Measurements from ENCODE around the gene RANBP17.

Gene RANBP17

GRCh38 chr5:171149772-171150171 lies 288.0 kb downstream of the RANBP17 start:
- H3F3A ChIP-seq (ENCODE audit: insufficient read depth, low read length) = peaks cover 8% of the 10 kb centered on the region; the same call in 1 of the 2 replicates
- peak overlapping the region; percentile 75 for H3K4me2 ChIP-seq (ENCODE audit: low read depth, low read length)
- TF ChIP-seq EZH2 (optimal IDR thresholded peaks at IDR 0.05; ENCODE audit: low read depth, low read length) (no peak), EZH2phosphoT487 (IDR thresholded peaks at IDR 0.05; ENCODE audit: low read length) (no peak), CTCF (IDR thresholded peaks at IDR 0.05; ENCODE audit: low read length) (no peak)
- H3K9ac ChIP-seq (ENCODE audit: low read length) = peak overlapping the region; percentile 36
- H3K27me3 ChIP-seq (replicated peaks; ENCODE audit: insufficient read depth, low read length) = no peaks in the 10 kb centered on the region
- peak; percentile 60 for DNase-seq
- H3K79me2 ChIP-seq (ENCODE audit: low read length) = no peaks in the 10 kb centered on the region
- no peaks in the 10 kb centered on the region for H4K20me1 ChIP-seq (ENCODE audit: insufficient read depth, low read length)
- peak overlapping the region; percentile 61; the same call in 1 of the 2 replicates for H3K27ac ChIP-seq (ENCODE audit: low read length)
- no peaks in the 10 kb centered on the region for H3K9me2 ChIP-seq (replicated peaks; ENCODE audit: insufficient read depth, low read length)
- H3K36me3 ChIP-seq (replicated peaks; ENCODE audit: insufficient read depth, low read length) = no peaks in the 10 kb centered on the region
- H3K9me3 ChIP-seq (replicated peaks; ENCODE audit: insufficient read depth, low read length) = no peaks in the 10 kb centered on the region
- H3K4me3 ChIP-seq (ENCODE audit: low read length) = peak overlapping the region; percentile 54
- peak overlapping the region; percentile 71 for H2AFZ ChIP-seq (ENCODE audit: low read length)
- H3K4me1 ChIP-seq (ENCODE audit: low read length) = no peaks in the 10 kb centered on the region; the same call in 1 of the 2 replicates

GRCh38 chr5:171152382-171152781 lies 290.6 kb downstream of the RANBP17 start:
- Histone ChIP-seq H3K4me3 (ENCODE audit: low read length) (no peak overlapping the region), H3K27me3 (replicated peaks; ENCODE audit: insufficient read depth, low read length) (no peaks in the 10 kb centered on the region), H3K9me2 (replicated peaks; ENCODE audit: insufficient read depth, low read length) (no peaks in the 10 kb centered on the region), H2AFZ (ENCODE audit: low read length) (no peak overlapping the region), H3K9ac (ENCODE audit: low read length) (no peak overlapping the region), H3K27ac (ENCODE audit: low read length) (no peak overlapping the region), H3K4me1 (ENCODE audit: low read length) (no peaks in the 10 kb centered on the region; the same call in 1 of the 2 replicates), H4K20me1 (ENCODE audit: insufficient read depth, low read length) (no peaks in the 10 kb centered on the region), H3K9me3 (replicated peaks; ENCODE audit: insufficient read depth, low read length) (no peaks in the 10 kb centered on the region), H3K36me3 (replicated peaks; ENCODE audit: insufficient read depth, low read length) (no peaks in the 10 kb centered on the region), H3F3A (ENCODE audit: insufficient read depth, low read length) (peaks cover 8% of the 10 kb centered on the region; the same call in 1 of the 2 replicates), H3K79me2 (ENCODE audit: low read length) (no peaks in the 10 kb centered on the region), H3K4me2 (ENCODE audit: low read depth, low read length) (no peak overlapping the region)
- TF ChIP-seq CTCF (IDR thresholded peaks at IDR 0.05; ENCODE audit: low read length) (peak; percentile 4; the same call in 1 of the 2 replicates), EZH2 (optimal IDR thresholded peaks at IDR 0.05; ENCODE audit: low read depth, low read length) (no peak), EZH2phosphoT487 (IDR thresholded peaks at IDR 0.05; ENCODE audit: low read length) (no peak)
- DNase-seq = no peak

GRCh38 chr5:171155621-171156020 lies 293.8 kb downstream of the RANBP17 start:
- Histone ChIP-seq H3K4me2 (ENCODE audit: low read depth, low read length) (no peak overlapping the region), H3K4me1 (ENCODE audit: low read length) (no peaks in the 10 kb centered on the region; the same call in 1 of the 2 replicates), H4K20me1 (ENCODE audit: insufficient read depth, low read length) (no peaks in the 10 kb centered on the region), H3F3A (ENCODE audit: insufficient read depth, low read length) (no peaks in the 10 kb centered on the region), H3K9ac (ENCODE audit: low read length) (no peak overlapping the region), H2AFZ (ENCODE audit: low read length) (no peak overlapping the region), H3K79me2 (ENCODE audit: low read length) (no peaks in the 10 kb centered on the region), H3K4me3 (ENCODE audit: low read length) (no peak overlapping the region), H3K36me3 (replicated peaks; ENCODE audit: insufficient read depth, low read length) (no peaks in the 10 kb centered on the region), H3K27ac (ENCODE audit: low read length) (no peak overlapping the region), H3K27me3 (replicated peaks; ENCODE audit: insufficient read depth, low read length) (no peaks in the 10 kb centered on the region), H3K9me2 (replicated peaks; ENCODE audit: insufficient read depth, low read length) (no peaks in the 10 kb centered on the region), H3K9me3 (replicated peaks; ENCODE audit: insufficient read depth, low read length) (no peaks in the 10 kb centered on the region)
- DNase-seq = no peak
- TF ChIP-seq EZH2phosphoT487 (IDR thresholded peaks at IDR 0.05; ENCODE audit: low read length) = no peak
- TF ChIP-seq CTCF (IDR thresholded peaks at IDR 0.05; ENCODE audit: low read length) = no peak
- no peak for TF ChIP-seq EZH2 (optimal IDR thresholded peaks at IDR 0.05; ENCODE audit: low read depth, low read length)

All from MM.1S (cell line).